ENCODE data around the gene GPR108. TPM values are rescaled to one million over a fixed set of nuclear protein-coding genes. Genes with fewer than 3 reads are reported as not detected.

GPR108 gene
- total and polyA plus RNA-seq, 4 donors: 17.2 to 34.2 (median 30.5) TPM

DNA sequence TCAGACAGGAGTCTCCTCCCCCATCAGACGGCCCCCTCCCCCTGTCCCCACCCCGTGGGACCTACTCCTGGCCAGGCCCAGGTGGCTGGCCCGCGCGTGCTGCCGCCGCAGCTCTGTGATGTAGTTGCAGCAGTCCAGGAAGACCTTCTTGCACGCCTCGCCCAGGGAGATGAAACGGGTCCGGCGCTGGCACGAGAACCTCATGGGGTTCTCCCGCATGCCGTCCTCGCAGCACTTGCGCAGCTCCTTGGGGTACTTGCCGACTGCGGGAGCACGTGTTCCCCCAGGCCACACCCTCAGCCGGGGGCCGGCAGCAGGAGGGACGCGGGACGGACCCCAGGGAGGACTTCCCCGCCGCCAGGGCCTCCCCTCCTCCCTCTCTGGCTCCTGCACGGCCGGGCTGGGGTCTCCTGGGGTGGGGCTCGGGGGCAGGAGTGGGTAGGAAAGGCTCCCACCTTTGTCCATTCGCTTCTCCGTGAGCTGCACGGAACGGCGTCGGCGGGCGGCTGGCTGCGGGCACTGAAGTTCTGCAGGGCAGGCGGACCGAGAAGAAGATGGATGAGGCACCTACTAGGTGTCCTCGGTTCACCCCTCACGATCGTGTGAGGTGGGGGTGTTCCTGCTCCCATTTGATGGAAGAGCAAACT, 30.2 kb downstream of the GPR108 start (continued):
- TF ChIP-seq, protein P1, sequence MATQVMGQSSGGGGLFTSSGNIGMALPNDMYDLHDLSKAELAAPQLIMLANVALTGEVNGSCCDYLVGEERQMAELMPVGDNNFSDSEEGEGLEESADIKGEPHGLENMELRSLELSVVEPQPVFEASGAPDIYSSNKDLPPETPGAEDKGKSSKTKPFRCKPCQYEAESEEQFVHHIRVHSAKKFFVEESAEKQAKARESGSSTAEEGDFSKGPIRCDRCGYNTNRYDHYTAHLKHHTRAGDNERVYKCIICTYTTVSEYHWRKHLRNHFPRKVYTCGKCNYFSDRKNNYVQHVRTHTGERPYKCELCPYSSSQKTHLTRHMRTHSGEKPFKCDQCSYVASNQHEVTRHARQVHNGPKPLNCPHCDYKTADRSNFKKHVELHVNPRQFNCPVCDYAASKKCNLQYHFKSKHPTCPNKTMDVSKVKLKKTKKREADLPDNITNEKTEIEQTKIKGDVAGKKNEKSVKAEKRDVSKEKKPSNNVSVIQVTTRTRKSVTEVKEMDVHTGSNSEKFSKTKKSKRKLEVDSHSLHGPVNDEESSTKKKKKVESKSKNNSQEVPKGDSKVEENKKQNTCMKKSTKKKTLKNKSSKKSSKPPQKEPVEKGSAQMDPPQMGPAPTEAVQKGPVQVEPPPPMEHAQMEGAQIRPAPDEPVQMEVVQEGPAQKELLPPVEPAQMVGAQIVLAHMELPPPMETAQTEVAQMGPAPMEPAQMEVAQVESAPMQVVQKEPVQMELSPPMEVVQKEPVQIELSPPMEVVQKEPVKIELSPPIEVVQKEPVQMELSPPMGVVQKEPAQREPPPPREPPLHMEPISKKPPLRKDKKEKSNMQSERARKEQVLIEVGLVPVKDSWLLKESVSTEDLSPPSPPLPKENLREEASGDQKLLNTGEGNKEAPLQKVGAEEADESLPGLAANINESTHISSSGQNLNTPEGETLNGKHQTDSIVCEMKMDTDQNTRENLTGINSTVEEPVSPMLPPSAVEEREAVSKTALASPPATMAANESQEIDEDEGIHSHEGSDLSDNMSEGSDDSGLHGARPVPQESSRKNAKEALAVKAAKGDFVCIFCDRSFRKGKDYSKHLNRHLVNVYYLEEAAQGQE (IDR thresholded peaks at IDR 0.05): no peak

DNA sequence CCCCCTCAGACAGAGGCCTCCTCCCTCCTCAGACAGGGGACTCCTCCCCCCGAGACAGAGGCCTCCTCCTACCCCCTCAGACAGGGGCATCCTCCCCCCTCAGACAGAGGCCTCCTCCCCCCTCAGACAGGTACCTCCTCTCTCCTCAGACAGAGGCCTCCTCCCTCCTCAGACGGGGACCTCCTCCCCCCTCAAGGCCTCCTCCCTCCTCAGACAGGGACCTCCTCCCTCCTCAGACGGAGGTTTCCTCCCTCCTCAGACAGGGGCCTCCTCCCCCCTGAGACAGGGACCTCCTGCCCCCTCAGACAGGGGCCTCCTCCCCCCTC, 30.8 kb downstream of the GPR108 start:
- H3K27ac ChIP-seq (ENCODE audit: low read depth in 1 of 2, low read length in 2 of 2): no peak overlapping the region
- no peaks in the 10 kb centered on the region for H3K27me3 ChIP-seq (ENCODE audit: control insufficient read depth in 4 of 4, insufficient read depth in 4 of 4, low read length in 3 of 4)
- H3K9me3 ChIP-seq (ENCODE audit: control insufficient read depth in 4 of 4, low read length in 3 of 4): no peaks in the 10 kb centered on the region
- TF ChIP-seq, protein P2, sequence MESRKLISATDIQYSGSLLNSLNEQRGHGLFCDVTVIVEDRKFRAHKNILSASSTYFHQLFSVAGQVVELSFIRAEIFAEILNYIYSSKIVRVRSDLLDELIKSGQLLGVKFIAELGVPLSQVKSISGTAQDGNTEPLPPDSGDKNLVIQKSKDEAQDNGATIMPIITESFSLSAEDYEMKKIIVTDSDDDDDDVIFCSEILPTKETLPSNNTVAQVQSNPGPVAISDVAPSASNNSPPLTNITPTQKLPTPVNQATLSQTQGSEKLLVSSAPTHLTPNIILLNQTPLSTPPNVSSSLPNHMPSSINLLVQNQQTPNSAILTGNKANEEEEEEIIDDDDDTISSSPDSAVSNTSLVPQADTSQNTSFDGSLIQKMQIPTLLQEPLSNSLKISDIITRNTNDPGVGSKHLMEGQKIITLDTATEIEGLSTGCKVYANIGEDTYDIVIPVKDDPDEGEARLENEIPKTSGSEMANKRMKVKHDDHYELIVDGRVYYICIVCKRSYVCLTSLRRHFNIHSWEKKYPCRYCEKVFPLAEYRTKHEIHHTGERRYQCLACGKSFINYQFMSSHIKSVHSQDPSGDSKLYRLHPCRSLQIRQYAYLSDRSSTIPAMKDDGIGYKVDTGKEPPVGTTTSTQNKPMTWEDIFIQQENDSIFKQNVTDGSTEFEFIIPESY (IDR thresholded peaks at IDR 0.05): no peak
- TF ChIP-seq, protein P1 (IDR thresholded peaks at IDR 0.05): no peak
- no peak for TF ChIP-seq TAF1 (conservative IDR thresholded peaks at IDR 0.05)
- TF ChIP-seq NR2F2 (IDR thresholded peaks at IDR 0.05): no peak
- TF ChIP-seq, protein P3, sequence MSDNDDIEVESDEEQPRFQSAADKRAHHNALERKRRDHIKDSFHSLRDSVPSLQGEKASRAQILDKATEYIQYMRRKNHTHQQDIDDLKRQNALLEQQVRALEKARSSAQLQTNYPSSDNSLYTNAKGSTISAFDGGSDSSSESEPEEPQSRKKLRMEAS (IDR thresholded peaks at IDR 0.05): no peak
- TF ChIP-seq RAD21 (IDR thresholded peaks at IDR 0.05): no peak
- TF ChIP-seq, protein P4, sequence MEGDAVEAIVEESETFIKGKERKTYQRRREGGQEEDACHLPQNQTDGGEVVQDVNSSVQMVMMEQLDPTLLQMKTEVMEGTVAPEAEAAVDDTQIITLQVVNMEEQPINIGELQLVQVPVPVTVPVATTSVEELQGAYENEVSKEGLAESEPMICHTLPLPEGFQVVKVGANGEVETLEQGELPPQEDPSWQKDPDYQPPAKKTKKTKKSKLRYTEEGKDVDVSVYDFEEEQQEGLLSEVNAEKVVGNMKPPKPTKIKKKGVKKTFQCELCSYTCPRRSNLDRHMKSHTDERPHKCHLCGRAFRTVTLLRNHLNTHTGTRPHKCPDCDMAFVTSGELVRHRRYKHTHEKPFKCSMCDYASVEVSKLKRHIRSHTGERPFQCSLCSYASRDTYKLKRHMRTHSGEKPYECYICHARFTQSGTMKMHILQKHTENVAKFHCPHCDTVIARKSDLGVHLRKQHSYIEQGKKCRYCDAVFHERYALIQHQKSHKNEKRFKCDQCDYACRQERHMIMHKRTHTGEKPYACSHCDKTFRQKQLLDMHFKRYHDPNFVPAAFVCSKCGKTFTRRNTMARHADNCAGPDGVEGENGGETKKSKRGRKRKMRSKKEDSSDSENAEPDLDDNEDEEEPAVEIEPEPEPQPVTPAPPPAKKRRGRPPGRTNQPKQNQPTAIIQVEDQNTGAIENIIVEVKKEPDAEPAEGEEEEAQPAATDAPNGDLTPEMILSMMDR (IDR thresholded peaks at IDR 0.05; ENCODE audit: low read depth, low read length, missing input control): no peak
- no peak for TF ChIP-seq HNF4G (IDR thresholded peaks at IDR 0.05)
- TF ChIP-seq EGR1 (IDR thresholded peaks at IDR 0.05; ENCODE audit: low read depth in 2 of 2): no peak
- TF ChIP-seq YY1 (IDR thresholded peaks at IDR 0.05): no peak
- no peak for TF ChIP-seq FOXA1 (IDR thresholded peaks at IDR 0.05)
- no peak for TF ChIP-seq RXRA (IDR thresholded peaks at IDR 0.05)
- no peak for TF ChIP-seq HNF4A (conservative IDR thresholded peaks at IDR 0.05)
- TF ChIP-seq JUND (IDR thresholded peaks at IDR 0.05): no peak
- no peak for TF ChIP-seq GABPA (IDR thresholded peaks at IDR 0.05 in 1 of 2, conservative IDR thresholded peaks at IDR 0.05 in 1 of 2)
- TF ChIP-seq SP1 (IDR thresholded peaks at IDR 0.05): no peak
- TF ChIP-seq, protein P5, sequence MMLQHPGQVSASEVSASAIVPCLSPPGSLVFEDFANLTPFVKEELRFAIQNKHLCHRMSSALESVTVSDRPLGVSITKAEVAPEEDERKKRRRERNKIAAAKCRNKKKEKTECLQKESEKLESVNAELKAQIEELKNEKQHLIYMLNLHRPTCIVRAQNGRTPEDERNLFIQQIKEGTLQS (IDR thresholded peaks at IDR 0.05): no peak
- TF ChIP-seq FOXA2 (IDR thresholded peaks at IDR 0.05): no peak
- H3K4me1 ChIP-seq (ENCODE audit: control insufficient read depth in 4 of 4, insufficient read depth in 4 of 4, low read length in 3 of 4): peaks cover 0 to 22% (median 2%) of the 10 kb centered on the region in 4 donors
- peaks cover 29 to 87% (median 67%) of the 10 kb centered on the region in 4 donors for H3K36me3 ChIP-seq (ENCODE audit: control insufficient read depth in 4 of 4, insufficient read depth in 3 of 4, low read depth in 1 of 4, low read length in 3 of 4)
- no peak overlapping the region for H3K9ac ChIP-seq (ENCODE audit: low read depth in 1 of 2, low read length in 2 of 2)
- no peak for DNase-seq (ENCODE audit: low spot score)
- 63% methylated on average over 3 of the region's 3 CpGs for WGBS
- no peak overlapping the region for H3K4me3 ChIP-seq (ENCODE audit: low read depth in 1 of 3, low read length in 3 of 3)
